COLO668 (cell line): Measurements from ENCODE around the gene CACTIN.
"Not testable (repeated sequence)": the region's sequence is repeated elsewhere in the genome, so short reads cannot be mapped to it uniquely, and the experiment has no call there.

Experiments used
- DNase-seq: peaks from one replicate; lab custom pipeline; 2025; ENCODE audit not compliant: unreplicated experiment; lab: John Stamatoyannopoulos, UW

CACTIN gene

DNA sequence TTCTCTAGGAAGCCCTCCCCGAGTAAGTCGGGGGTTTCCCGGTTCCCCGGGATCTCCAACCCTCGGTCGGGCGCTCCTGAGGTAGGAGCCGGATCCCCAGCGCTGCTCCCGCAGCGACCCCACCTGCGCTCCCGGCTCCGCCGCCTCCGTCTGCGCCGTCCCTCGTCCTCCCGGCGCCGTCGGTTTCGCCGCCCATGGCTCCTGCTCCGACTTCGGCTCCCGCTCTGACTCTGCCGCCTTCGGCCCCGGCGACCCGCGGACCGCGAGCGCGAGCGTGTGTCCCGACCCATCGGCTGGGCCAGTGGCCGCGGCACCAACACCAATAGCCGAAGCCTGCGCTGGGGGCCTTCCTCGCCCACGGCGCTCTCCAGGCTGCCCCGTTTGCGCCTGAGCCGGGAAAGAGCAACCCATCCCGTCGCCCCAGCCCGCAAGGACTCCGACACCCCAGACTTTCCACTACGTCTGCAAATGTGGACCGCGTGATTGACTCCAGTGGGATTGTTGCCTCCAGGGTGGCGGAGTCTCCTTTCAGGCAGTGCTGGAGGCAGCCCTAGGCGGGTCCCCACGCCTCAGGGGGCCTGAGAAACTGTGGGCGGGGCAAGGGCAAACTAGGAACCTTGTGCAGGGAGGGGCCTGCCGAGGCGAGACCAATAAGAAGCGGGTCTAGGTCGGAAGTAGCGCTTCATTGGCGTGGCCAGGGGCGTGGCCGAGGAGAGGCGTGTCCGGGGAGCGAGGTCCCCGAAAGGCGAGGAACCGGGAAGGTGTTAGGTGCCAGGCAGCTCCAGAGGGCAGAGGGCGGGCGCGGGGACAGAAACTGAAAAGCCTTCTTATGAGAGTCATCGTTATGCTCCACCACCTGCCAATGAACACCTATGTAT lies at the start of gene CACTIN:
Gene CACTIN, minus strand, starts transcription at position 318 of the 878 bp plus-strand sequence. Its CDS starts 28 bp downstream, at position 290.
- DNase-seq, result peak; percentile 99

GRCh38 chr19:3674784-3675543 lies 48.4 kb upstream of the CACTIN start:
- DNase-seq, result no peak

DNA sequence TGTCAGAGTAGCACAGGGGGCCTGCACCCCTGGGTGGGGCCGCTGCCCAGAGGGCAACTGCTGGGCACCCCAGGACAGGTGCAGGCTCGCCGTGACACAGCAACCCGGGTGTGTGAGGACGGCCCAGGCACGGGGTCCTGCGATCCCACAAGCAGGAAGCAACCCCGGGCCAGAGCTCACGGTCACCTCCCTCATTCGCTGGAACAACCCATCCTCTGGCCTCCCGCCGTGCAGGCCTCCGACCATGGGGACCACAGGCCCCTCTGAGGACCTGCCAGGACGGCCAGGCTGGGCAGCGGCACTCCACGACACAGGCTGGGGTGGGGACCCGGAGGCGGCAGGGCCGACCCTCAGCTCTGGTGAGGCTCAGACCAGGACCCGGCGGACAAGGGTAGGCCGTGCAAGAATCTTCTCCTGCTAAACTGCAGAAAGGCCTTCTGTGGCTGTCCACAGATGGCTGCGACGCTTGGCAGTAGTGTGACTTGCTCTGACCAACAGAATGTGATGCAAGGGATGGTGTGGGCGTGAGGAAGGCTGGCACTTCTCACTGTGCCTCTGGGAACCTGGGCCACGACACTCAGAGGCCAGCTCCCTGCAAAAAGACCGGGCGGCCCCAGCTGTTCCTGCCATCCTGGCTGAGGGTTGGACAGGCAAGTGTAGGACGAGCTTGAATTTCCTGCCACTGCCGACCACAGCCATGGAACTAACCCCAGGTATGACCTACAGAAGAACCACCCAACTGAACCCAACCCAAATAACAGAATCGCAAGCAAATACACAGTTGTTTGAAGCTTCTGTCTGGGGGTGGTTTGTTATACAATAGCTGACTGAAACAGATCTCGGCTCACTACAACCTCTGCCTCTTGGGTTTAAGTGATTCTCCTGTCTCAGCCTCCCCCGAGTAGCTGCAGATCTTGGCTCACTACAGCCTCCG lies 47.2 kb upstream of the CACTIN start:
- no peak for DNase-seq

DNA sequence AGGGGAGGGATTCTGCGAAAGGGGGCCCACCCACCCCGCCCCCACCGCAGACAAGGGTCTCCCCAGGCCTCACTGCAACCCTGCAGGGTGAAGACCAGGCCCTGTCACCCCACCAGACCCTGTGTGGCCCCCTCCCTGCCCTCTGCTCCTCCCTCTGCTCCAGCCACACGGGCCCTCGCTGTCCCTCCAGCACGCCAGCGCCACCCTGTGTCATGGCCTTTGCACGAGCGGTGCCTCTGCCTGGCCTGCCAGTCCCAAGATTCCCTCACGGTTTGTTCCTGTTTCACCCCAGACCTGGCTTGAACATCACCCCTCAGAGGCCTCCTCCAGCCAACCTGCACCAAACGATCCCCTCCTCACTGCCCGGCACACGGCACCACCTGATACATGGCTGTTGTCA lies 46.4 kb upstream of the CACTIN start:
- no peak for DNase-seq

DNA sequence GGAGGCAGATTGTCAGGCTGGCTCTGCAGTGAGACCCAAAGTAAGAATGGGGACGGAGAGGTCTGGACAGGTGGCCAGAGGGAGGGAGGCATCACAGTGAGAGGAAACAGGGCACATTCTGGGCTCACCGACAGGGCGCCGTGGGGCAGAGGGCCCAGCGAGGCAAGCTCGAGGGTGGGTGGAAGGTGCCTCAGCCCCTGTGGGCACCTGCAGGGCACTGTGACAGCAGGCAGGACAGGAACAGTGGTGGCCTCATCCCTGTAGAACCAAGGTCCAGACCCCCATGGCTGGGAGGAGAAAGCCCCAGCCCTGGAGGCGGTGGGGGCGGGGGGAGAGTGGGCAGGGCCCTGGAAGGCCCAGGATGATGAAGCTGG lies 46.0 kb upstream of the CACTIN start:
- no peak for DNase-seq

- no peak for DNase-seq
Measured at GRCh38 chr19:3671680-3672574, 45.3 kb upstream of the CACTIN start.

- no peak for DNase-seq
Measured at GRCh38 chr19:3670796-3671679, 44.4 kb upstream of the CACTIN start.

DNA sequence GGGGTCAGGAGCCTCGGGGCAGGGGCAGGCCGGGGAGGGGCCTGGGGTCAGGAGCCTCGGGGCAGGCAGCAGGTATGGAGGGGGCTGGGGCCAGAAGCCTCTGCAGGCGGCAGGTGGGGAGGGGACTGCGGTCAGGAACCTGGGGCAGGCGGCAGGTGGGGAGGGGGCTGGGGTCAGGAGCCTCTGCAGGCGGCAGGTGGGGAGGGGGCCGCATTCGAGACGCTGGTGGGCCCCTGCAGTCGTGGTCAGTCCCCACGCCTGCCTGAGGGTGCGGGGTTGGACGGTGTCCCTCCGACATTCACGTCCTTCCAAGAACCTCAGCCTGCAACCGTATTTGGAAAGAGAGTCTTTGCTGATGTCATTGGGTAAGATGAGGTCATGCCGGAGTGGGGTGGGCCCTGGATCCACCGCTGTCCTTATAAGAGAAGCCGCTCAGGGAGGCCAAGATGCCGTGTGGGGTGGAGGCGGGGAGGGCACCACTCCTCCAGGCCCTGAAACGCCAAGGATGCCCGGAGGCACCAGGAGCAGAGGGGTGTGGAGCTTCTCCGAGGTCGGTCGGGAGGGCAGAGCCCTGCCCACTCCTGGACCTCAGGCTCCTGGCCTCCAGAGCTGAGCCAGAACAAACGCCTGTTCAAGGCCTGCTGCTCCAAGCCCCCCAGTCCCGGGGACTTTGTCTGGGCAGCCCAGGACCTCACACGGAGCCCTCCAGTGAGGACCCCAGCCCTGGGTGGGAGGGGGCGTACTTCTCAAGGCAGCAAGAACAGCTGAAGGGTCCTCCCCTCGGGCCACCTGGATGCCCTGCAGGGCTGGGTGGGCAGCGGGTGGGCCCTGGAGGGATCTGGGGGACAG lies 43.6 kb upstream of the CACTIN start:
- no peak for DNase-seq

DNA sequence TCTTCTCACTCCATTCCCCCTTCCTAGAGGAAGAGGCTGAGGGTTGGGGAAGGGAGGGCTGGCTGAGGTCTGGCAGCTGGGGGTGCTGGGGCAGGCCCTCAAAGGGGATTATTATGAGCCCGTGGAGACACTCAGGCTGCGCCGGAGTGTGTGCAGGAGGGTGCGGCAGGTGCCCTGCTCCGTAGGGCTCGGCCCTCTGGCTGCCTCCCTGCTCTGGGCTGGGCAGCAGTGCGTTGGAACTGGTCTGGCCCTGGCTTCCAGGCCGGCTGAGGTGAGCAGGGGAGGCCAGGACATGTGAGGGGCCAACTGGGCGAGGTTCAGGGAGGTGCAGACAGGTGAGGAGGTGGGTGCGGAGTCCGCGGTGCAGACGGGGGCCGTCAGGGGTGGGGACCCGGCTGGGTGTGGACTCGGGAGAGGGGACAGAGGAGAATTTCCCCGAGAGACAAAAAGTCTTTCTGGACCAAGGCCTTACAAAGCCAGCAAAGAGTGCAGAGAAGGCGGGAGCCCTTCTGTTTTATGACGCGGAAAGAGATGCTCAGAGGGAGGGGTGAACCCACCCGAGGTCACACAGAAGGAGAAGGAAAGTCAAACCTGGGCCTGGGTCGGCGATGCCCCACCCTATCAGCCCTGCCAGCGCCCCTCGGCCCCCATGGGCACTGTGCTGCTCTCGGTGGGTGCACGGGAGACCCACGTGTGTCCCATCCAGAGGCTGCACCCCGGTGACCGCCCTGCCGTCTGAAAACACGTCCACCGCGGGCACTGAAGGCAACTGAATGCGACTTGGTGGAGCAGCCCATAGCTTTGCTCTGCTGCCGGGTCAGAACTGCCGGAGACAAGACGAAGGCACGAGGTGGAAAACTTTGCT lies 42.7 kb upstream of the CACTIN start:
- DNase-seq, result no peak

DNA sequence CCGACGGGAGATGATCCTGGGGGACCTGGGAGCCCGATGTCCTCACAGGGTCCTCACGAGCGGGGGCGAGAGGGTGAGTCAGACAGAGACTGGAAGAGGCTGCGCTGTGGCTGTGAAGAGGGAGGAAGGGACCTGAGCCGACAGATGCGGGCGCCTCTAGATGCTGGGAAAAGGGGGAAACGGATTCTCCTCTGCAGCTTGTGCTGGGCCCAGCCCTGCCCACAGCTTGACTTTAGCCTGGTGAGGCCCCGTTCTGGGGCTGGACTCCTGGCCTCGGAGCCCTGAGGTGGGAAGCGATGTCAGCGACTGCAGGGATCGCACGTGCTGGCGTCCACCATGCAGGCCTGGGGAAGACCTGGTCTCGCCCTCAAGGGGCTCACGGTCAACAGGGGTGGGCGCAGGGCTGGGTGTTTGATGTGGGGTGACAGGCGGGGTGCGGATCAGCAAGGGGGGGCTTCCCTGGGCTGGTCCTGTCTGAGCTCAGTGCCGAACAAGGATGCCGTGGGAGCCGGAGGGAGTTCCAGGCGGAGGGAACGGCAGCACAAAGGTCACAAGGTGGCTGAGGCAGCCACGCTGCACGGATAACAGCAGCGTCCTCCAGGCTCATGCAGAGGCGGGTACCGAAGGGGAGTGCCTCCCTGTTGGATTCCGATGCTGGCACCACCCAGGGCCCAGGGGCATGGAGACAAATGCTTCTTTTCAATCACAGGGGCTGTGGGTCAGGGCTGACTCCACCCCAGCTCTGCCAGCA lies 41.9 kb upstream of the CACTIN start:
- DNase-seq, result no peak

GRCh38 chr19:3667766-3668165 lies 41.2 kb upstream of the CACTIN start:
- no peak for DNase-seq

DNA sequence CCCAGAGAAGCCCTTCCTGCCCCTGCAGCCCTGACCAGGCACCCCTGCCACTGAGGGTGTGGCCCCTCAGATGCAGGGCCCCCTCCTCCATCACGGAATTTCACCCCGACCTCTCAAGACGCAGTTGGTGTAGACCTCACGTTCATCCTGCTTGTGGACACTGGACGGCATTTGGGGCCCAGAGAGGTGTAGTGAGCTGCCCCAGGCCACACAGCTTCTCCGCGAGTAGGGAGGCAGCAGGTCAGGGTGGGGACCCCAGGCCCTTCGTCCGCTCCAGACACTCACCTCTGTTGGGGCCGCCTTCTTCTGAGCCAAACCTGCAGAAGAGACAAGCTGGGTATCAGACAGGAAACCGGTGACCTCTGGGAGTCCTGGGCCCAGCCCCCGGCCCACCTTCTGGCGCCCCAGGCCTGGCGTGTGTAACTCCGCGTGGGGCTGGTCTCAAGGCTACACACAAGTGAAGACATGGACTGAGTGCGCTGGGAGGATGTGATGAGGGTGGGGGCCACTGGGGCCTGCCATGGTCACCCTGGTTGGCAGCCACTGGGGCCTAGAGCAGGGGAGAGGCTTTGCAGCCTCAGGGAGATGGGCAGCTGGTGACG lies 40.5 kb upstream of the CACTIN start:
- no peak for DNase-seq

DNA sequence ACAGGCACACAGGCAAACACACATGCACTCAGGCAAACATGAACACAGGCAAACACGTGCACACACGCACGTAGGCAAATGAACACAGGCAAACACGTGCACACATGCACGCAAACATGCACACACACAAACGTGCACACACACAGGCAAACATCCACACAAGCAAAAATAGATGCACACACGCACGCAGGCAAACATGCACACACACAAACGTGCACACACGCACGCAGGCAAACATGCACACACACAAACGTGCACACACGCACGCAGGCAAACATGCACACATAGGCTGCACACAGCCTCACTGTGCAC lies 39.9 kb upstream of the CACTIN start:
- not testable (repeated sequence) for DNase-seq

GRCh38 chr19:3665681-3666544 lies 39.3 kb upstream of the CACTIN start:
- peak; percentile 49 for DNase-seq

DNA sequence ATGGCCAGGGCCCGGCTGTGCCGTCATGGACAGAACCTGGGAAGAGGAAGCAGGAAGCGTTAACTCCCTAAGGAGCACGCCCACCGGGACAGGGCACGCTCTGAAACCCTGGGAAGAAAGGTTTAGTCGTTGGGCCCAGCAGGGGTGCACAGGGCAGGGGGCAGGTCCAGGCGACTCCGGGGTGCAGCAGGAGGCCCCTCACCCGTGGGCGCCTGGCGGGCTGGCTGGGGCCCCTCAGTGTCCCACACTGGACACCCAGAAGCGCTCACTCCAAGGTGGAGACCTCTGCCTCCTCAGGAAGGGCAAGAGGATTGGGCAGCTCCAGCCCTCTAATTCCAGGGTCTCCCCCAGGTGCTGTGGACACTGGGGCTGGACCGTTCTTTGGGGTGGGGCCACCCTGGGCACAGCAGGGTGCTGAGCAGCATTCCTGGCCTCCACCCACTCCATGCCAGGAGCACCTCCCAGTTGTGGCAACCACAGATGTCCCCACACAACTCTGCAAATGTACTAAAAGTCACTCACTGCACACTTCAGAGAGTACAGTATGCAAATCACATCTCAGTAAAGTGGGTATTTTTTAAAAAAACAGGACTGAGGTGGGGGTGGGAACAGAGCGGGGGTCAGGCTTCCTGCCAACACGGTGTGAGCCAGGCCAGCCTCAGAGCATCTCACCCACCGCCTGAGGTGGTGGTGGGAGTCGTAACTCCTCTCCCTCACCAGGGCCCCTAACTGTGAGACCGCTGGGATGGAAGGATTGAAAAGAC lies 38.5 kb upstream of the CACTIN start:
- DNase-seq, result no peak
